H1 (cell line): ENCODE data around the gene ST3GAL3. TPM values are rescaled to one million over a fixed set of nuclear protein-coding genes. Genes with fewer than 3 reads are reported as not detected.

Experiments used
- CHD1 ChIP-seq: IDR thresholded peaks from 2 replicates; pipeline ENCODE4 v1.6.1; 2012; ENCODE audit warnings: low read depth, low read length, improper control_type of control experiment
- EZH2 ChIP-seq: fragments of 200-600 bp; sonication (generic); IDR thresholded peaks from 2 replicates; pipeline ENCODE4 v1.7.1; 2012; ENCODE audit warnings: low read depth, mild to moderate bottlenecking, moderate library complexity, low read length, inconsistent platforms; ENCODE audit not compliant: severe bottlenecking
- JUN ChIP-seq: IDR thresholded peaks from 2 replicates; pipeline ENCODE4 v1.6.1; 2011; ENCODE audit warnings: low read depth, mild to moderate bottlenecking, improper control_type of control experiment, low read length
- JUND ChIP-seq: IDR thresholded peaks from 2 replicates; pipeline ENCODE4 v1.6.1; 2011; ENCODE audit warnings: mild to moderate bottlenecking, improper control_type of control experiment, low read length
- KDM1A ChIP-seq: fragments of 200-600, 300-600 bp; sonication (generic); IDR thresholded peaks from 2 replicates; pipeline ENCODE4 v1.7.1; 2016; ENCODE audit warnings: mild to moderate bottlenecking, low read length, borderline replicate concordance
- MAFK ChIP-seq: IDR thresholded peaks from 2 replicates; pipeline ENCODE4 v1.6.1; 2012; ENCODE audit warnings: low read depth, mild to moderate bottlenecking, improper control_type of control experiment, low read length
- RNF2 ChIP-seq: fragments of 200-900, 300-1000 bp; sonication (generic); IDR thresholded peaks from 2 replicates; pipeline ENCODE4 v1.7.1; 2016; ENCODE audit warnings: borderline replicate concordance, low read depth, mild to moderate bottlenecking, antibody characterized with exemption, low read length; ENCODE audit not compliant: poor library complexity, severe bottlenecking; ENCODE audit errors: missing control alignments
- SP2 ChIP-seq: IDR thresholded peaks from 2 replicates; pipeline ENCODE4 v1.6.1; 2012; ENCODE audit warnings: mild to moderate bottlenecking, low read length, inconsistent platforms
- TEAD4 ChIP-seq: IDR thresholded peaks from 2 replicates; pipeline ENCODE4 v1.6.1; 2012; ENCODE audit warnings: low read depth, low read length, inconsistent platforms, mixed read lengths
- polyA plus RNA-seq, 7 experiments: library from polyadenylated mRNA; depleted of rRNA in 3 of 7; stranded (reverse) in 5 of 7; unstranded in 2 of 7; fragments of >200 nt in 5 of 7; fragments of 200-250 nt in 2 of 7; gene quantifications; 1 replicate in 5 of 7; 2 replicates in 1 of 7; 4 replicates in 1 of 7; pipeline versions ENCODE4 v1.2.1 to v1.2.3, GENCODE V29; 2011 to 2013; ENCODE audit warnings: missing spikeins in 2 of 7, mixed read lengths in 2 of 7
- total RNA-seq: library from RNA; stranded (reverse); fragmentation: NEBNext Ultra II Directional; extraction: Animal tissue kit (Norgen Biotek cat#: 25700); gene quantifications from 2 replicates; pipeline ENCODE4 v1.2.1, GENCODE V29; 2021
- TF ChIP-seq, protein P1 (sequence below): IDR thresholded peaks from 2 replicates; pipeline ENCODE4 v1.6.1; 2011; ENCODE audit warnings: low read depth, mild to moderate bottlenecking, low read length; ENCODE audit not compliant: insufficient read depth

Gene ST3GAL3
- total and polyA plus RNA-seq, 2 of the 8 experiments (the other 6 are each of a cell fraction or from before 2014, with no cell fraction given), result 6.8 to 7.0 TPM

DNA sequence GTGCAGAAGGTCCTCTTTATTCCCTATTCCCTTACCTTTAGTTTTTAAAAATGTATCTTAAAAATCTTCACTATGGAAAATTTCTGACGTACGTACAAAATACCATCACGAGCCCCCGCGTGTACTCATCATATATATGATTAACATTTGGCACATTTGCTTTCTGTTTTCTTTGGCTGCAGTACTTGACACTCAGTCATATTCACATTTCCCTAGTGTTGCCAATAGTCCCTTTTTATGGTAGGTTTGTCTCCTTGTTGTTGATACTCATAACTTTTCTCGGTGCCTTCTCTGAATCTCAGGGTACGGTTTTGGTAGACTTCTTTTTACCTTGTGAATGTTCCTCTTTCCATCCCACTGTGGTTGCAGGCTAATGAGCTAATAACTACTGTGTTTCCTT, 34.1 kb upstream of the ST3GAL3 start (continued):
- no peak for TF ChIP-seq MAFK
- no peak for TF ChIP-seq CHD1
- TF ChIP-seq JUN, result no peak
- no peak for TF ChIP-seq JUND
- TF ChIP-seq KDM1A, result no peak
- no peak for TF ChIP-seq EZH2
- no peak for TF ChIP-seq SP2
- no peak for TF ChIP-seq TEAD4
- TF ChIP-seq, protein P1, sequence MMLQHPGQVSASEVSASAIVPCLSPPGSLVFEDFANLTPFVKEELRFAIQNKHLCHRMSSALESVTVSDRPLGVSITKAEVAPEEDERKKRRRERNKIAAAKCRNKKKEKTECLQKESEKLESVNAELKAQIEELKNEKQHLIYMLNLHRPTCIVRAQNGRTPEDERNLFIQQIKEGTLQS, result no peak
- no peak for TF ChIP-seq RNF2
